ENCODE measurements around the gene RBM12.

DNA sequence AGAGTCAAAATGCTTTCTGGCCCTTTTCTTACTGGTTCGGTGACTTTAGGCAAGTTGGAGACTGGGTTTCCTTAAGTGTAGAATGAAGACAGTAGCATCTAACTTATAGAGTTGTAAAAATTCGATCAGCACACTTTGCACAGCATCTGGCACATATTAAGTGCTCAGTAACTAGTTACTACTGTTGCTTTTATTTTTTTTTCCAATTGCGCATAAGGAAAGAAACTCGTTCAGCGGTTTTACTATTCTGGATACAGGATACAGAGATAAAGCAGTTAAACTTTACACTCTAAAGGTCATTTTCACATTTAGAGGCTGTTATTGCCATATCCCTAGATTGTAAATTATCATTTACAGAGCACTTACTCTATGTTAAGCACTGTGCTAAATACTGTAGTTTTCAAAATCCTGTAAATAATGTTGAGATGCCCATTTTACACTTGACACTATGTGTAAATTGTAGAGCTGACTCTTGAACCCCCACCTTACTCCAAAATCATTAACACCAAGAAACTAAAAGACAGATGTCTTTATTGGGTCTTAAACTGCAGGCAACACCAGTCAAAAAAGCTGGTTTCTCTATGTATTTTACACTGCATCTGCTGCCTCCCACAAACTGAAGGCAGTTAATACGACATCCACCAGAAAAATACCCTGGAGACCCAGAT lies 35.4 kb upstream of the RBM12 start:
- TF ChIP-seq, protein P1, sequence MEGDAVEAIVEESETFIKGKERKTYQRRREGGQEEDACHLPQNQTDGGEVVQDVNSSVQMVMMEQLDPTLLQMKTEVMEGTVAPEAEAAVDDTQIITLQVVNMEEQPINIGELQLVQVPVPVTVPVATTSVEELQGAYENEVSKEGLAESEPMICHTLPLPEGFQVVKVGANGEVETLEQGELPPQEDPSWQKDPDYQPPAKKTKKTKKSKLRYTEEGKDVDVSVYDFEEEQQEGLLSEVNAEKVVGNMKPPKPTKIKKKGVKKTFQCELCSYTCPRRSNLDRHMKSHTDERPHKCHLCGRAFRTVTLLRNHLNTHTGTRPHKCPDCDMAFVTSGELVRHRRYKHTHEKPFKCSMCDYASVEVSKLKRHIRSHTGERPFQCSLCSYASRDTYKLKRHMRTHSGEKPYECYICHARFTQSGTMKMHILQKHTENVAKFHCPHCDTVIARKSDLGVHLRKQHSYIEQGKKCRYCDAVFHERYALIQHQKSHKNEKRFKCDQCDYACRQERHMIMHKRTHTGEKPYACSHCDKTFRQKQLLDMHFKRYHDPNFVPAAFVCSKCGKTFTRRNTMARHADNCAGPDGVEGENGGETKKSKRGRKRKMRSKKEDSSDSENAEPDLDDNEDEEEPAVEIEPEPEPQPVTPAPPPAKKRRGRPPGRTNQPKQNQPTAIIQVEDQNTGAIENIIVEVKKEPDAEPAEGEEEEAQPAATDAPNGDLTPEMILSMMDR (IDR thresholded peaks at IDR 0.05 in 4 of 5, conservative IDR thresholded peaks at IDR 0.05 in 1 of 5), result no peak
- no peak for TF ChIP-seq POLR2A (IDR thresholded peaks at IDR 0.05)

Data from gastrocnemius medialis (tissue), 4 donors.